Cardiac septum (tissue), 1 donor: ENCODE results near the gene DZIP1L. TPM values are rescaled to one million over a fixed set of nuclear protein-coding genes. Genes with fewer than 3 reads are reported as not detected.
A peak's percentile ranks its signal among the peaks of the same experiment; 100 is the strongest.
"Not testable (repeated sequence)": the region's sequence is repeated elsewhere in the genome, so short reads cannot be mapped to it uniquely, and the experiment has no call there.

ENCODE experiments used
- DNase-seq: peaks from one replicate; pipeline ENCODE4 v3.0.0-alpha.2; 2020; ENCODE audit warnings: low spot score
- intact Hi-C: fragments of 100-400 bp; cut with DNase I; formaldehyde crosslinking; loops from one replicate; pipeline ENCODE4 v1.14.0; 2022
- total RNA-seq: library from RNA; stranded (reverse); fragmentation: NEBNext Ultra II Directional; extraction: Animal tissue kit (Norgen Biotek cat#: 25700); gene quantifications from one replicate; pipeline ENCODE4 v1.2.1, GENCODE V29; 2021
- donor health status: DM: no; HTN: no; CAD: no.

The DZIP1L gene
- total RNA-seq, 1 donor from 2014 or later = 7.2 TPM

- intact Hi-C loops = loop anchor here (2.0 to 10.0 kb wide), 2 partner anchors 51 to 1015 kb away; no protein-coding TSS in a partner anchor
- no peak for DNase-seq
Observed at GRCh38 chr3:138119423-138119766, 4.0 kb upstream of the DZIP1L start.

- intact Hi-C loops = loop anchor here (2.0 to 10.0 kb wide), 2 partner anchors 50 to 1014 kb away; no protein-coding TSS in a partner anchor
- peak; percentile 84 for DNase-seq
Observed at GRCh38 chr3:138118612-138119422, 3.4 kb upstream of the DZIP1L start.

GRCh38 chr3:138114431-138114918 is 933 bp downstream of the DZIP1L start:
- no peak for DNase-seq
- intact Hi-C loops = loop anchor here (10.0 kb wide), 1 partner anchor 1010 kb away; no protein-coding TSS in a partner anchor

GRCh38 chr3:138113326-138113725 is 2.1 kb downstream of the DZIP1L start:
- intact Hi-C loops = loop anchor here (10.0 kb wide), 1 partner anchor 1009 kb away; no protein-coding TSS in a partner anchor
- no peak for DNase-seq

- intact Hi-C loops = loop anchor here (10.0 kb wide), 1 partner anchor 1008 kb away; no protein-coding TSS in a partner anchor
- no peak for DNase-seq
Observed at GRCh38 chr3:138112362-138112761, 3.0 kb downstream of the DZIP1L start.

- intact Hi-C loops = no loop called here
- no peak for DNase-seq
Observed at GRCh38 chr3:138105598-138105997, 9.8 kb downstream of the DZIP1L start.

DNA sequence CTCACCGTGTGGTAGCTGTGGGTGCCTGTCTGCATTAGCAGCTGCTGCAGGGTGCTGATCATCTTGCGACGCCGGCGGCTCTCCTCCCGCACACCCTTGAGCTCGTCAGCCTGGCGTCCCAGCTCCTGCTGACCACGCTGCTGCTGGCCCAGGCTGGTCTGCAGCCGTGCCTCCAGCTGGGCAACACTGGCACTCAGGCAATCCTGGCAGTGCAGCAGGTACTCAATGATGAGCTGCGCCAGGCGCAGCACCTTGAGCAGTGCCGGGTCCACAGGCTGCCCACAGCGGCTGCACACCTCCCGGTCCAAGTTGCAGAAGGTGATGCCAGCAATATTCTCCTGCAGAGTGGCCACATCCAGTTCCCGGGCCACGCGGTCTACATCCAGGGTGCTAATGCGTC is 11.9 kb downstream of the DZIP1L start:
- intact Hi-C loops = no loop called here
- DNase-seq = no peak

DNA sequence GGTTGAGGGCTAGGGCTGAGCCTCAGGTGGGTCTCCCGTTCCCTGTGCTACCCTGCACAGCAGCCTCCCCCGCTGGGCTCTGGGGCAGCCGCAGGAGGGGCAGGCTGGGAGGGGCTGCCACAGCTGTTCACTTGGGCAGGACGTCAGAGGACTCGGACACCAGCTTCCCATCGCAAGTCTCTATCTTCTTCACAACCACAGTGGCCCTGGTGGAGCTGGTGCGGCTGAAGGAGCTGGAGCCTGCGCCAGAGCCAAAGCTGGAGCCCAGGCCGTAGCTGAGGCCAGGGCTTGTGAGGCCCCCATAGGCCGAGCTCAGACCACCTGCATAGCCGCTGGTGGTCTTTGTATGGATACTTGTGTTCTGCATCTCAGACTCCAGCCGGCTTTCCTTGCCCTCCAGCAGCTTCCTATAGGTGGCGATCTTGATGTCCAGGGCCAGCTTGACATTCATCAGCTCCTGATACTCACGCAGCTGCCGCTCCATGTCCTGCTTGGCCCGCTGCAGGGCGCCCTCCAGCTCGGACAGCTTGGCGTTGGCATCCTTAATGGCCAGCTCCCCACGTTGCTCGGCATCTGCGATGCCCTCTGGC is 14.0 kb downstream of the DZIP1L start:
- intact Hi-C loops, DNase-seq: not testable (repeated sequence)

DNA sequence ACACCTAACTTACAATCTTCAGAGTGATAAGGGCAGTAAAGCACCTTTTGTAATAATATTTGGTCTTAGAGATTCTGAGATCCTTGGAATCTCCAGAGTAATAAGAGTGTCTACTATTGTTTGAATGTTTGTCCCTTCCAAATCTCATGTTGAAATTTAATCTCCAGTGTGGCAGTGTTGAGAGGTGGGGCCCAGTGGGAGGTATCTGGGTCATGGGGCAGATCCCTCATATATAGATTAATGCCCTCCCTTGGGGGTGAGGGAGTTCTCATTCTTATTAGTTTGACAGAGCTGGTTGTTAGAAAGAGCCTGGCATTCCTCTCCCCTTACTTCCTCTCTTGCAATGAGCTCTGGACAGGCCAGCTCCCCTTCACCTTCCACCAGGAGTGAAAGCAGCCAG is 16.0 kb downstream of the DZIP1L start:
- intact Hi-C loops = no loop called here

DNA sequence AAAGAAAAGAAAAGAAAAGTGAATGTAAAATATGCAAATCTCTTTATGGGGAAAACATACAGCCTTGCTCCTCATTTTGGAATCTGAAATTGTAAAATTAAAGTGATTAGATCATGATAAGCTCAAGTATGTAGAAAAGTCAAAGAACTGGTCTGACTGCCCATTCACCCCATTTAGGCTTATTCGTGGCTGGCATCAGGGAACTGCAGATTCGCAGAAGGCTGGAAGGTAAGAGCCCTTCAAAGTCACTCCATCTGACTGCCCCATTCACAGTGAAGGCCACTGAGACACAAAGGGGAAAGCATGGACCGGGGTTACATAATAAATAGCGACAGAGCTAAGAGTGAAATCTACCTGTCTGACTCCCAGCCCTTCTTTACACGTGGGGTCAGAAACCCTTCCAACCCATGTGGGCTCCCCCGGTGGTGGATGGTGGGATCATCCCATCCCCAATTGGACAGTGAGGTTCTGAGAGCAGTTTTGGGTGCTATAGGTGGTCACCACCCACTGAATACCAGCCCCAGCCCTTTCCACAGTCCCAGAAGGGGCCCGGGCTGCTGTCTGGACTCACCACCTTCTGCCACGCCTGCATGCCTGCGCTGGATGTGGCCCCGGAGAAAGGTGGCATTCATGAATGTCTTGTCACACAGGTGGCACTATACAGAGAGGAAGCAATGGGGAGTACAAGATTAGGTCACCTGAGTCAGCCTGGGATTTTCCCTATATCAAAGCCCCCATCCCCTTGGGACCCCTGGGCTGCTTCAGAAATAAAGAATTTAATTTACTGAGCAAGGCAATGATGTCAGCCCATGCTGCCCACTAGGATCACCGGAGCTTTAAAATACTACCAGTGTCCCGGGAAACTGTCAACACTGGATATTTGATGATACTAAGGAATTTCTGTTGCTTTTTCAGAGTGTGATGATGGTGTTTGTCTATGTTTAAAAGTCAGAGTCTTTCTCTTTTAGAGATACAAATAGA is 17.9 kb downstream of the DZIP1L start:
- no peak for DNase-seq
- intact Hi-C loops = no loop called here

More for the DNA sequence above, 16.0 kb downstream of the DZIP1L start:
- no peak for DNase-seq

DNA sequence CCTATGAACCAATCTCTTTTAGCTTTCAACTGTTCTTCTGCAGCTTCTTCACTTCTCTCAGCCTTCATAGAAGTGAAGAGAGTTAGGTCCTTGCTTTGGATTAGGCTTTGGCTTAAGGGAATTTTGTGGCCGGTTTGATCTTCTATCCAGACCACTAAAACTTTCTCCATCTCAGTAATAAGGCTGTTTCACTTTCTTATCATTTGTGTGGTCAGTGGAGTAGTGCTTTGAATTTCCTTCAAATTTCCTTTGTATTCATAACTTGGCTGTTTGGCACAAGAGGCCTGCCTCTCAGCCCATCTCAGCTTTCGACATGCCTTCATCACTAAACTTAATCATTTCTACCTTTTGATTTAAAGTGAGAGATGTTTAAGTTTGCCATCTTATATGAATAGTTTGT is 21.7 kb downstream of the DZIP1L start:
- DNase-seq = no peak
- intact Hi-C loops = no loop called here

- no peak for DNase-seq
- intact Hi-C loops = no loop called here
Observed at GRCh38 chr3:138092023-138092422, 23.4 kb downstream of the DZIP1L start.

DNA sequence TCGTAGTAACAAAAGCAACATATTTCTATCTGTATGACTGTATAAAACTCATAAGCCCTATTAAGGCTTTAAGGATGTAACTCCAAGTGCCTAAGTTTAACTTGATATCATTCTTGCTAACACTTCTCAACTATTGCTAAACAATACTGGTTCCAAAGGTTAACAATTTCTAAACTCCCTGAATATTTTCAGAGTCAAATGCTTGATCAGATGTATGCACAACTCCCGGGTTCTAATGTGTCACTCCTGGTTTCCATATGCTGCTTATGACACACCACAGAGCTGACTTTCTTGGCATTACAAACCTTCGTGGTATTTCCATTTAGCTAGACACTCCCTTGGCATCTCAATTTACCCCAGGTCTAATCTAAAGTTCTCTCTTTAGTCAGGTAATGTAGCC is 26.3 kb downstream of the DZIP1L start:
- no peak for DNase-seq
- intact Hi-C loops = no loop called here

- intact Hi-C loops, DNase-seq: not testable (repeated sequence)
Observed at GRCh38 chr3:138085745-138086144, 29.7 kb downstream of the DZIP1L start.

DNA sequence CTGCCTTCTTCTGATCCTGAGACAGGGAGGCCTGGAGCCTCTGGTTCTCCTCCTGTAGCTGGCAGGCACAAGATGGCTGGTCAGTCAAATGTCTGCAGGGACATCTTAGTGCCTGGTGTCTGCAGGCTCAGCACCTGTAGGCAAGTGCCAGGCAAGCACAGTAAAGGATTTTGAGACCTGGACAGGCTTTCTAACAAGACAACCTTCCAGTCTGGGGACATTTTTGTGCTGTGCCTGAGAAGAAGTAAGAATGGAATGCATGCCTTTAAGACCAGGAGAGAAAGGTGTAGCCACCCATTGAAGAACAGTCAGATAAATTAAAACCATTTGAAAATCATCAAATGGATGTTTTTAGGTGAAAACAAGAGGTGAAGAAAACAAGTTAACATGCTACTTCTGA is 31.2 kb downstream of the DZIP1L start:
- DNase-seq = no peak
- intact Hi-C loops = no loop called here

- intact Hi-C loops = no loop called here
- no peak for DNase-seq
Observed at GRCh38 chr3:138082992-138083386, 32.4 kb downstream of the DZIP1L start.

GRCh38 chr3:138082085-138082991 is 33.1 kb downstream of the DZIP1L start:
- DNase-seq = no peak
- intact Hi-C loops = no loop called here

- DNase-seq = no peak
- intact Hi-C loops = no loop called here
Observed at GRCh38 chr3:138081371-138082084, 33.9 kb downstream of the DZIP1L start.
